Measurements from ENCODE around the gene SPTSSB.
A peak's percentile ranks its signal among the peaks of the same experiment; 100 is the strongest.

SPTSSB gene

GRCh38 chr3:161371441-161372320 lies at the start of gene SPTSSB:
TSS of gene SPTSSB (minus strand) at chr3:161371517. CDS start at chr3:161346323, 25,194 bp downstream.
- DNase-seq (ENCODE audit: low spot score in 2 of 2), result peak; percentile 28 to 69
- Histone ChIP-seq H3K4me3 (peak within 1 kb of the TSS; percentile 33), H3K36me3 (replicated peaks) (no peaks in the 10 kb centered on the region), H3K4me1 (no peaks in the 10 kb centered on the region), H3K9me3 (no peaks in the 10 kb centered on the region), H3K27me3 (ENCODE audit: low read depth) (peaks cover 24% of the 10 kb centered on the region)
- in situ Hi-C loops (cut with MboI; ENCODE audit: low sequenced_read_pairs), result no loop called here

GRCh38 chr3:161420746-161421145 lies 49.4 kb upstream of the SPTSSB start:
- Histone ChIP-seq H3K27me3 (ENCODE audit: low read depth) (no peaks in the 10 kb centered on the region), H3K4me1 (peaks cover 6% of the 10 kb centered on the region), H3K4me3 (no peak overlapping the region), H3K9me3 (no peaks in the 10 kb centered on the region), H3K36me3 (replicated peaks) (no peaks in the 10 kb centered on the region)
- DNase-seq (ENCODE audit: low spot score in 2 of 2), result peak; percentile 33 to 49
- in situ Hi-C loops (cut with MboI; ENCODE audit: low sequenced_read_pairs), result loop anchor here (25.0 kb wide), 1 partner anchor 708 kb away; no protein-coding TSS in a partner anchor

GRCh38 chr3:161419555-161420333 lies 48.4 kb upstream of the SPTSSB start:
- no peak overlapping the region for H3K4me3 ChIP-seq
- H3K9me3 ChIP-seq, result no peaks in the 10 kb centered on the region
- no peak for DNase-seq (ENCODE audit: low spot score in 2 of 2)
- H3K36me3 ChIP-seq (replicated peaks), result no peaks in the 10 kb centered on the region
- H3K4me1 ChIP-seq, result peaks cover 6% of the 10 kb centered on the region
- no peaks in the 10 kb centered on the region for H3K27me3 ChIP-seq (ENCODE audit: low read depth)
- in situ Hi-C loops (cut with MboI; ENCODE audit: low sequenced_read_pairs), result loop anchor here (25.0 kb wide), 1 partner anchor 707 kb away; no protein-coding TSS in a partner anchor

- Histone ChIP-seq H3K27me3 (ENCODE audit: low read depth) (no peaks in the 10 kb centered on the region), H3K36me3 (replicated peaks) (no peaks in the 10 kb centered on the region), H3K4me1 (peaks cover 3% of the 10 kb centered on the region; the same call in 1 of the 2 replicates), H3K9me3 (no peaks in the 10 kb centered on the region), H3K4me3 (no peak overlapping the region)
- in situ Hi-C loops (cut with MboI; ENCODE audit: low sequenced_read_pairs), result loop anchor here (25.0 kb wide), 1 partner anchor 703 kb away; no protein-coding TSS in a partner anchor
- no peak for DNase-seq (ENCODE audit: low spot score in 2 of 2)
These were observed 44.4 kb upstream of the SPTSSB start for GRCh38 chr3:161415506-161416231.

GRCh38 chr3:161414907-161415306 lies 43.6 kb upstream of the SPTSSB start:
- DNase-seq (ENCODE audit: low spot score in 2 of 2), result no peak
- Histone ChIP-seq H3K27me3 (ENCODE audit: low read depth) (no peaks in the 10 kb centered on the region), H3K4me1 (no peaks in the 10 kb centered on the region), H3K4me3 (no peak overlapping the region), H3K36me3 (replicated peaks) (no peaks in the 10 kb centered on the region), H3K9me3 (no peaks in the 10 kb centered on the region)
- in situ Hi-C loops (cut with MboI; ENCODE audit: low sequenced_read_pairs), result loop anchor here (25.0 kb wide), 1 partner anchor 703 kb away; no protein-coding TSS in a partner anchor

GRCh38 chr3:161413855-161414210 lies 42.5 kb upstream of the SPTSSB start:
- in situ Hi-C loops (cut with MboI; ENCODE audit: low sequenced_read_pairs), result loop anchor here (25.0 kb wide), 1 partner anchor 702 kb away; no protein-coding TSS in a partner anchor
- Histone ChIP-seq H3K9me3 (no peaks in the 10 kb centered on the region), H3K36me3 (replicated peaks) (no peaks in the 10 kb centered on the region), H3K4me1 (no peaks in the 10 kb centered on the region), H3K4me3 (no peak overlapping the region), H3K27me3 (ENCODE audit: low read depth) (no peaks in the 10 kb centered on the region)
- DNase-seq (ENCODE audit: low spot score in 2 of 2), result no peak

GRCh38 chr3:161413127-161413854 lies 42.0 kb upstream of the SPTSSB start:
- Histone ChIP-seq H3K27me3 (ENCODE audit: low read depth) (no peaks in the 10 kb centered on the region), H3K4me3 (no peak overlapping the region), H3K9me3 (no peaks in the 10 kb centered on the region), H3K36me3 (replicated peaks) (no peaks in the 10 kb centered on the region), H3K4me1 (no peaks in the 10 kb centered on the region)
- in situ Hi-C loops (cut with MboI; ENCODE audit: low sequenced_read_pairs), result loop anchor here (25.0 kb wide), 1 partner anchor 701 kb away; no protein-coding TSS in a partner anchor
- DNase-seq (ENCODE audit: low spot score in 2 of 2), result no peak

- no peak for DNase-seq (ENCODE audit: low spot score in 2 of 2)
- in situ Hi-C loops (cut with MboI; ENCODE audit: low sequenced_read_pairs), result loop anchor here (25.0 kb wide), 1 partner anchor 700 kb away; no protein-coding TSS in a partner anchor
- H3K4me1 ChIP-seq, result no peaks in the 10 kb centered on the region
- H3K4me3 ChIP-seq, result no peak overlapping the region
- no peaks in the 10 kb centered on the region for H3K36me3 ChIP-seq (replicated peaks)
- H3K9me3 ChIP-seq, result no peaks in the 10 kb centered on the region
- no peaks in the 10 kb centered on the region for H3K27me3 ChIP-seq (ENCODE audit: low read depth)
These were observed 40.8 kb upstream of the SPTSSB start for GRCh38 chr3:161412123-161412522.

GRCh38 chr3:161409858-161410257 lies 38.5 kb upstream of the SPTSSB start:
- no peaks in the 10 kb centered on the region for H3K9me3 ChIP-seq
- no peaks in the 10 kb centered on the region for H3K36me3 ChIP-seq (replicated peaks)
- in situ Hi-C loops (cut with MboI; ENCODE audit: low sequenced_read_pairs), result loop anchor here (10.0 to 25.0 kb wide), 2 partner anchors 135 to 698 kb away; no protein-coding TSS in a partner anchor
- no peaks in the 10 kb centered on the region for H3K27me3 ChIP-seq (ENCODE audit: low read depth)
- DNase-seq (ENCODE audit: low spot score in 2 of 2), result no peak
- H3K4me3 ChIP-seq, result no peak overlapping the region
- no peaks in the 10 kb centered on the region for H3K4me1 ChIP-seq

GRCh38 chr3:161409069-161409468 lies 37.8 kb upstream of the SPTSSB start:
- Histone ChIP-seq H3K27me3 (ENCODE audit: low read depth) (no peaks in the 10 kb centered on the region), H3K9me3 (no peaks in the 10 kb centered on the region), H3K36me3 (replicated peaks) (no peaks in the 10 kb centered on the region), H3K4me1 (no peaks in the 10 kb centered on the region), H3K4me3 (no peak overlapping the region)
- DNase-seq (ENCODE audit: low spot score in 2 of 2), result peak; percentile 62 to 68
- in situ Hi-C loops (cut with MboI; ENCODE audit: low sequenced_read_pairs), result loop anchor here (10.0 to 25.0 kb wide), 2 partner anchors 134 to 697 kb away; no protein-coding TSS in a partner anchor

GRCh38 chr3:161406594-161407555 lies 35.6 kb upstream of the SPTSSB start:
- H3K36me3 ChIP-seq (replicated peaks), result no peaks in the 10 kb centered on the region
- DNase-seq (ENCODE audit: low spot score in 2 of 2), result no peak
- H3K4me1 ChIP-seq, result no peaks in the 10 kb centered on the region
- H3K9me3 ChIP-seq, result no peaks in the 10 kb centered on the region
- no peak overlapping the region for H3K4me3 ChIP-seq
- in situ Hi-C loops (cut with MboI; ENCODE audit: low sequenced_read_pairs), result loop anchor here (10.0 to 25.0 kb wide), 2 partner anchors 132 to 695 kb away; no protein-coding TSS in a partner anchor
- H3K27me3 ChIP-seq (ENCODE audit: low read depth), result no peaks in the 10 kb centered on the region

GRCh38 chr3:161405836-161406235 lies 34.5 kb upstream of the SPTSSB start:
- no peaks in the 10 kb centered on the region for H3K9me3 ChIP-seq
- no peak for DNase-seq (ENCODE audit: low spot score in 2 of 2)
- in situ Hi-C loops (cut with MboI; ENCODE audit: low sequenced_read_pairs), result loop anchor here (10.0 to 25.0 kb wide), 2 partner anchors 131 to 694 kb away; no protein-coding TSS in a partner anchor
- no peaks in the 10 kb centered on the region for H3K36me3 ChIP-seq (replicated peaks)
- no peak overlapping the region for H3K4me3 ChIP-seq
- no peaks in the 10 kb centered on the region for H3K4me1 ChIP-seq
- H3K27me3 ChIP-seq (ENCODE audit: low read depth), result no peaks in the 10 kb centered on the region
